Esophagus muscularis mucosa (tissue), 3 donors: ENCODE results near the gene SPTBN1.

ENCODE experiments used
- CTCF ChIP-seq, 3 experiments: fragments of 200-600 bp in 2 of 3; fragments of 450-650 bp in 1 of 3; sonication (generic) in 2 of 3; IDR thresholded peaks; one replicate each; pipeline ENCODE4 v1.5.1; 2017 to 2019; ENCODE audit warnings: antibody characterized with exemption in 3 of 3, mild to moderate bottlenecking in 2 of 3, moderate library complexity in 1 of 3
- POLR2A ChIP-seq: fragments of 450-650 bp; IDR thresholded peaks from one replicate; pipeline ENCODE4 v1.6.1; 2017; ENCODE audit warnings: antibody characterized with exemption, moderate library complexity, mild to moderate bottlenecking, low read depth

GRCh38 chr2:54636415-54637139, 180.4 kb downstream of the SPTBN1 start:
- TF ChIP-seq POLR2A (no peak), CTCF (IDR thresholded peaks at IDR 0.05) (no peak)
